Hematopoietic multipotent progenitor cell treated with erythropoietin and hydrocortisone succinate and interleukin-3 and kit ligand, for 8 days (in vitro differentiated cells): ENCODE results near the gene CHPF.

ENCODE experiments used
- DNase-seq: peaks from one replicate; pipeline ENCODE4 v3.0.0-alpha.2; 2015

Gene CHPF

GRCh38 chr2:219548990-219549389 is 5.4 kb upstream of the CHPF start:
- DNase-seq = no peak

GRCh38 chr2:219547621-219548020 is 4.0 kb upstream of the CHPF start:
- no peak for DNase-seq

GRCh38 chr2:219545943-219546352 is 2.3 kb upstream of the CHPF start:
- no peak for DNase-seq

GRCh38 chr2:219545295-219545942 is 1.8 kb upstream of the CHPF start:
- DNase-seq = no peak

GRCh38 chr2:219544567-219544966 is 958 bp upstream of the CHPF start:
- DNase-seq = no peak

GRCh38 chr2:219542931-219543595 is 546 bp downstream of the CHPF start:
- no peak for DNase-seq

GRCh38 chr2:219541611-219542180 is 1.9 kb downstream of the CHPF start:
- peak; percentile 77 for DNase-seq

GRCh38 chr2:219540784-219541504 is 2.7 kb downstream of the CHPF start:
- no peak for DNase-seq

- no peak for DNase-seq
Observed at GRCh38 chr2:219539926-219540678, 3.5 kb downstream of the CHPF start.

- DNase-seq = no peak
Observed at GRCh38 chr2:219538956-219539788, 4.4 kb downstream of the CHPF start.

- no peak for DNase-seq
Observed at GRCh38 chr2:219538504-219538951, 5.1 kb downstream of the CHPF start.

GRCh38 chr2:219537657-219538488 is 5.7 kb downstream of the CHPF start:
- no peak for DNase-seq

- no peak for DNase-seq
Observed at GRCh38 chr2:219536967-219537366, 6.6 kb downstream of the CHPF start.

GRCh38 chr2:219536425-219536824 is 7.2 kb downstream of the CHPF start:
- no peak for DNase-seq

- no peak for DNase-seq
Observed at GRCh38 chr2:219533930-219534661, 9.5 kb downstream of the CHPF start.

- no peak for DNase-seq
Observed at GRCh38 chr2:219532378-219532649, 11.3 kb downstream of the CHPF start.

GRCh38 chr2:219531639-219532377 is 11.8 kb downstream of the CHPF start:
- no peak for DNase-seq

GRCh38 chr2:219530048-219530963 is 13.3 kb downstream of the CHPF start:
- DNase-seq = peak; percentile 83

- DNase-seq = no peak
Observed at GRCh38 chr2:219527472-219527871, 16.1 kb downstream of the CHPF start.
